GM21529 (cell line): Measurements from ENCODE around the gene MEF2D.
A peak's percentile ranks its signal among the peaks of the same experiment; 100 is the strongest.

Experiments used
- ATAC-seq: cut with Tn5 transposase; IDR thresholded peaks from one replicate; pipeline ENCODE4 v1.9.1; 2021; ENCODE audit not compliant: unreplicated experiment

The MEF2D gene

DNA sequence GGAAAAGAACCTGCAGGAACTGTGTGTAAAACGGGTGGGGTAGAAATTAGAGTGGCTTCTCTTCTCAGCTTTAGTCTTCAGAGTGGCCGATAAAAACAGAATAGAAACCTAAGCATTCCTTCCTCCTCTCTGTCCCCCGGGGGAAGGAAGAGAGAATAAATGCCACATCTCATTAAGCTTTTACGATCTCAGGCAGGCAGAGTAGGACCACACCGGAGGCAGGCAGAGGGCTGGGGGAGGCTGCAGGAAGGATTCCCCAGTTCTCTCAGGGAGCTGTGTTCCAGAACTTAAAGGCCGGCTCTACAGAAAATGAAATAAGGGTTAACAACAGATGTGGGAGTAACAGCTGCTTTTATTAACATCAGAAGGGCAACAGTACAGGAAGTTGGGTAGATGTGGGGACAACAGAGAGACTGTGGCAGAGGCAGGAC is 24.5 kb upstream of the MEF2D start:
- no peak for ATAC-seq

GRCh38 chr1:156524481-156524869 is 23.9 kb upstream of the MEF2D start:
- ATAC-seq = peak; percentile 56

DNA sequence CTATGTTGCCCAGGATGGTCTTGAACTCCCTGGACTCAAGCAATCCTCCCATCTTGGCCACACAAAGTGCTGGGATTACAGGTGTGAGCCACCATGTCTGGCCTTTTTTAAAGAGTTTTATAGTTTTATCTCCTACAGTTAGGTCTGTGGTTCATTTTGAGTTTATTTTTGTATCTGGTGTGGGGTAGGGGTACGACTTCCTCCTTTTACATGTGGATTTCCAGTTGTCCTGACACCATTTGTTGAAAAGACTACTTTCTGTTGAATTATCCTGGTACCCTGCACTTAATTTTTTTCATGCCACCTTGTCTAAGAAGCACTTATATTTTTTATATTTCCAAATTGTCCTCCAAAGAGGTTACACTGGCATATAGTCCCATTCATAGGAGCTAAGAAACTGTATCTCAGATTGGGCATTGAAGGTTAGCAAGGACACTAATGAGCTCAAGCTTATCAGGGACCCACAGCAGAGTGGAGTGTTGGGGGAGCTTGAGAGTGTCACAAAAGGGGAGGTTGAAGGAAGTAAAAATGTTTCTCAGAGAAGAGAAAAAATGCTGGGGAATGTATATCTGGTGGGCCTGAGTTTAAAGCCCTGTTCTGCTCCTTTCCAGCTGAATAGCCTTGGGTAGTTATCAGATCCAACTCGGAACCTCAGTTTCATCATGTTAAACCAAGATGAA is 23.4 kb upstream of the MEF2D start:
- no peak for ATAC-seq

- ATAC-seq = no peak
Observed at GRCh38 chr1:156522443-156522970, 21.9 kb upstream of the MEF2D start.

GRCh38 chr1:156517748-156518147 is 17.2 kb upstream of the MEF2D start:
- no peak for ATAC-seq

DNA sequence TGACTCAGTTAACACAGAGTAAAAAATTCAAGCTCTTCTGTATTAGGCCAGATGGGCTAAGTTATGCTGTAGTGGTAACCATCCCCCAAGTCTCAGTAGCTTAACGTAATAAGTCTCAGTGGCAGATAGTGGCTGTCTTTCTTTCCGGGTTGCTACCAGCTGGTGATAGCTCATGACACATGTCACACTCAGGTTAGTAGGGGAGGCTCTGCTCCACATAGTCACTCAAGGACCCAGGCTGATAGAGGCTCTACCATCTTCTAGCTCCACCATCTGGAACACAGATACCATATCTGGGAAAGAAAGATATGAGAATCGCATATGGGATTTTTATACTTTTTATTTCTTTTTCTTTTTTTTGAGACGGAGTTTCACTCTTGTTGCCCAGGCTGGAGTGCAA is 16.2 kb upstream of the MEF2D start:
- no peak for ATAC-seq

DNA sequence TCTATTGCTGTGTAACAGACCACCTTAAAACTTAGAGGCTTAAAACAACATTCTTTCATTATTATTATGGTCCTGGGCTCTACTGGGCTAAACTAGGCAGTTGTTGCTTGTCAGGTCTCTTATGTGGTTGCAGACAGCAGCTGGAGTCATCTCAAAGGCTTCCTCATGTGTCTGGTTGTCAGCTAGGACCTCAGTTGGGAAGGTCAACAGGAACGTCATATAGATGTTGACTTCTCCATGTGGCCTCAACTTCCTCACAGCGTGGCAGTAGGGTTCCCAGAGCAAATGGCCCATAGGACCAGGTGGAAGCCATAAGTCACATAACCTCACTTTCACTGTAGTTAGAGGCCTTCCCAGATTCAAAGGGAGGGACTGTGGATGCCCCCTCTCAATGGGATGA is 15.4 kb upstream of the MEF2D start:
- ATAC-seq = no peak

DNA sequence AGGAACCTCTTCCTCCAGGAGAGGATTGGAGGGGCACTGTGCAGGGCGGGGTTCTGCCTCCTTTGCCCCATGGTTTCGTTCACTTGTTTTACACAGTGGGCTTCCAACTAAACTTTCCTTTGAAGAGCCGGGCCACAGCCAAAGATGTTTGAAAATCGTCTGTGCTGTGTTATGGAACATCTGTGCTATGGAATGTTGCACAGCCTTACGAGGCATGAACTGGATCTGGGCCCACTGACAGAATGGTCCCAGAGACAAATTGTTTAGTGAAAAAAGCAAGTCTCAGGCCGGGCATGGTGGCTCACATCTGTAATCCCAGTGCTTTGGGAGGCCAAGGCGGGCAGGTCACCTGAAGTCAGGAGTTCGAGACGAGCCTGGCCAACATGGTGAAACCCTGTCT is 12.6 kb upstream of the MEF2D start:
- ATAC-seq = no peak

DNA sequence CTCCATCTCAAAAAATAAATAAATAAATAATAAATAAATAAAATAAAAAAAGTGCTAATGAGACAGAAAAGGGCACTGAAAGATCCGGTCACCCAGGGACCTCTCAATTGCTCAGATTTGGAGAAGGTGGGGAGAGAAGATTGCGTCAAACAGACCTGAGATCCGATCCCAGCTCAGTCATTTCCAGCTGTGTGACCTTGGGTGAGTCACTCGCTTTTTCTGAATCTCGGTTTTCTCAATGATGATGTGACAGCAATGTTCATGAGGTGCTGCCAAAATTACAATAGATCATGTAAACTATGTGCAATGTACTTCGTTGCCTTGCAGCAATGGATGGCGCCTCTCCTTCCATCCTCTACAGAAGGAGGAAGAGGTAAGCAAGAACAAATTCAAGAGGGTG is 11.1 kb upstream of the MEF2D start:
- ATAC-seq = no peak

DNA sequence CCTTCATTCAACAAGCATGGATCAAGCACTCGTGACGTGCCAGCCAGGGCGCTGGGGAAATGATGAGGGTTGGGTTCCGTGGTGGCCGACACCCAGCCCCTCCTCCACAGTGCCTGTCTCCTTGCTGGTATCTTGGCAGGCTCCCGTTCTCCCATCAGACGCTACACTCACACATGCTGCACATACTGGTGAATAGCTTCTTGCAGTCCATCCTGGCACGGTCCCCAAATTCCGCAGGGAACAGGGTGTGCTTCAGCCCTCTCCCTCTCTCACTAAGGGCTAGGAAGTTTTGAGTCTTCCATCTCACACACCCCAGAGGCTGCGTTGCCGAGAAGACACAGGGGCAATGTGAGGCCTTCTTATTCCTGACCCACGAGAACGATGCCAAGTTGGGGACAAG is 10.1 kb upstream of the MEF2D start:
- no peak for ATAC-seq

GRCh38 chr1:156509424-156510034 is 9.0 kb upstream of the MEF2D start:
- ATAC-seq = no peak

DNA sequence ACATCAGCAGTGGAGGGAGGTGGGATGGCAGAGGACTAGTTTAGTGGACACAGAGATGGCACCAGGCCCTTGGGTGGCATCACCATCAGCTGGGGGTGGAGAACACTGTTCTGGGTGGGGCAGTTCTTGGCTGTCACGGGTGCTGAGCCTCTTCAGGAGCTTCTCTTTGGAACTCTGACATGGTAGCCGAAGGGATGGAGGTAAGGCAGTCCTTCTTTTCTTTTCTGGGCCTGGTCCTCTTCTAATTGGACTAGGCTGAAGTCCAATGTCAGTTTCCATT is 8.3 kb upstream of the MEF2D start:
- ATAC-seq = no peak

DNA sequence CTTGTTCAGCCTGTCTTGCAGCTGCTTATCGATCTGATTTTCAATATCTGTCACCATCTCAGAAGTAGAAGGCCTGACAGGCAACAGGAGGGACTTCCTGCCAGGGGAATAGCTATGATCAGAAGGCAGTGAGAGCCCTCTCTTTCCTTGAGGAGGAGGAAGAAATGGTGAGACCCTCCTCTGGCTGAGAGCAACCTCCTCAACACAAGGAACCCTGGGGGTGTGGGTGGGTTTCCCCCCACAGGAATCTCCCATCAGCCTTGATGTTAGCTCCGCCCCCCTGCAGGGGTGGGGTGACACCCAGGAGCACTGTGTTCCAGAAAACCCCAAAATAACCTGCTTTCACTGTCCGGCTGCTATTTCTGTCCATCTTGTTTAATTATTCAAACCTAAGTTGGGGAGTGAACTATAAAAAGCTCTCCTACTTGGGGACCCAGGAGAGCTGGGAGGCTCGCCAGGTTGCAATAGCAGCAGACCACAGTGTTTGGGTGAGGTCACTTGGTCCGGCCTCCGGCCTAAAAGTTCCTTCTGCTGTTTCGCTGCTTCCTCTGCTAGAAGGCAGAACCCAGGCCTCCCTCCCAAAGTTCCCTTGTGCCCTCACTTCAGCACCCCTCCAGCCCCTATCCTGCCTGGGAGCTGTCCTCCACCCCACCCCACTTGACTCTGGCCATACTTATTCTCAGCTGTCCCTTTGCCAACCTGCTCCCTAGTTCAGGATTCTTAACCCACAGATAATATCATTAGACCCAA is 7.8 kb upstream of the MEF2D start:
- ATAC-seq = no peak

GRCh38 chr1:156506450-156506849 is 5.9 kb upstream of the MEF2D start:
- no peak for ATAC-seq

DNA sequence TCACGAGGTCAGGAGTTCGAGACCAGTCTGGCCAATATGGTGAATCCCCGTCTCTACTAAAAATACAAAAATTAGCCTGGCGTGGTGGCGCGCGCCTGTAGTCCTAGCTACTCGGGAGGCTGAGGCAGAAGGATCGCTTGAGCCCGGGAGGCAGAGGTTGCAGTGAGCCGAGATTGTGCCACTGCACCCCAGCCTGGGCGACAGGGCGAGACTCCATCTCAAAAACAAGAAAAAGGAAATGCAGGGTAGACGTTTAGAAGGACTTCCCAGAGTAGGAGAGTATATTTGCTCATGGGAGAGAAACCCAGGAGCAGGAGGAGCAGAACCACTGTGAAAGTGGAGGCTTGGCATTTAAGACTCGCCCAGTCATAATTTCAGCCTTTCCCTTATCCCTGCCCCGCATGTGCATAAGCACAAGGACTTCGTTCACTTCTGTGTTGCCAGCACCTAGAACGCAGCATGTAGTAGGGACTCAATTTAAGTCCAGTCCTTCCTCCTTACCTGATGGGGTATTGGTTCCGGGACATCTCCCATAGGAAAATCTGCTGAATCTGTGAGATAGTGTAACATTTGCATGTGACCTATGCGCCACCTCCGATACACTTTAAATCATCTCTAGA is 5.2 kb upstream of the MEF2D start:
- no peak for ATAC-seq

- peak; percentile 34 for ATAC-seq
Observed at GRCh38 chr1:156504821-156505678, 4.5 kb upstream of the MEF2D start.

- ATAC-seq = no peak
Observed at GRCh38 chr1:156504438-156504813, 3.9 kb upstream of the MEF2D start.

DNA sequence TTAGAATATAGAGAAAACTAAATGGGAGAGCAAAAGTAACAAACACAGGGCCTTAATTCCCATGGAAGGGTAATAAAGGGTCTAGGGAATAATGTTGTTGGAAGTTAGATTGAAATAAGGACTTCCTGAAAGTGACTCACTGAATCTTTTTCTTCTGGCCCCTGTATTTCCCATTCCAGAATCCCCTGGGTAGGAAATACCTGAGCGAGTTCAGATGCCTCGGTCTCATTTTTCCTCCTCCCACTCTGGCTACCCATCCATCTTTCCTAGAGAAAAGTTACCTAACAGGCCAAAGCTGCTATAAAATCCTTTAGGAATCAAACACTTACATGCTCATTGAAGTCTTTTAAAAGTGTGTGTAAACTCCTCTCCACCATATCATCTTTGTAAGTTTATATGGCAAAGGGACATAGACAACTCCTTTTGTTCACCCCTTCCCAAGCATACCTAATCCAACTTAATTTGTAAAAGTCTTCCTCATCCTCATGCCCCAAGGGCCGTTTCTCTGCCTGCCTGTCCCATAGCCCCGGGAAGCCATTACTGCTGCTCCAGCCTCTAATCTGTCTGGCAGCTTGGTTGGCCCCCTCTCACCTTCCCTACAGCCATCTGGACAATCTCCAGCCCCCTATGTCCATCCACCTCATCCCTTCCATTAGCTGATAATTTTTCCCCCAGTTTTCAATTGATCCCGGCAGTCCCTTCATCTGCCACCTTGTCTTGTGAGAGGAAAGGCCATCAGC is 3.3 kb upstream of the MEF2D start:
- no peak for ATAC-seq

DNA sequence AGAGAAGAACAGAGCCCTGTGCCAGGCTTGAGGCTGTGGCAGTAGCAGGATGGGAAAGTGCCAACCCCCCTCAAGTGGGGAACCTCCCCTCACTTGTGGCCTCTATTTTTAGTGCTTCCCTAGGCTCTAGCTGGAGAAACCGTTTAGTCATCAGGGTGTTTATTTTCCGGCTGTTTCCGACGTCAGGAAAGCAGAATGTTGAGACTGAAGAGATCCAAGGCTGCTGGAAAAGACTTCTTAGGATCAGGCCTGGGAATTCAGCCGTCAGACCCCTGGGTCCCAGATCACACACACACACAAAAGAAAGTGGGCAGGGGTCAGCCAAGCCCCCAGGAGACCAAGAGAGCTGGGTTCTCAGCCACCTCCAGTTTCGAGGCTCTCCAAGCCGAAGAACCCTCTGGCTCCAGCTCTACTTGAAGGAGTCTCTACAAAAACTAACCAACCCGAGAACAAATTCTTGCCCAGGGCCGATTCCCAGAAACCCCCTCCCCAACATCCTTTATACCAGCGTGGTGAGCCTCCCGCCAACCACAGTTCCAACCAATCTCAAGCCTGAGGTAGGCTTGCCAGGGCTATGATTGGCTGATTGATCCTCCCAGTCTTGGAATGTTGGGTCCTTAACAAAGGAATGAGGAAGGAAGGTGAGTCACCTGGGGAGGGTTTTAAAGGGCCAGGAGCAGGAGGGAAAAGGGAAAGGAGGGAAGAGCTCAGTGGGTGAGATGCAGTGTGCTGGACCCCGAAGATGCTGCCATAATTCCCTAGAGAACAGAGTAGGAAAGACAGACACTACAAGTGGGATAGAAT is 2.5 kb upstream of the MEF2D start:
- no peak for ATAC-seq
